D721Med (cell line): ENCODE results near the gene MRPS14.
"Not testable (repeated sequence)": the region's sequence is repeated elsewhere in the genome, so short reads cannot be mapped to it uniquely, and the experiment has no call there.

ENCODE experiments used
- DNase-seq: peaks from one replicate; pipeline ENCODE4 v3.0.0; 2011; ENCODE audit warnings: low spot score; ENCODE audit not compliant: insufficient read length
- FAIRE-seq: peaks from 2 replicates; lab custom pipeline; 2011; peaks lifted over from hg19 to GRCh38; lab: Jason Lieb, UNC
- TF ChIP-seq, protein P1 (sequence below): IDR thresholded peaks from 2 replicates; pipeline ENCODE4 v1.5.1; 2012; ENCODE audit warnings: mild to moderate bottlenecking, control low read depth; ENCODE audit not compliant: insufficient read depth; ENCODE audit errors: missing control alignments

MRPS14 gene

DNA sequence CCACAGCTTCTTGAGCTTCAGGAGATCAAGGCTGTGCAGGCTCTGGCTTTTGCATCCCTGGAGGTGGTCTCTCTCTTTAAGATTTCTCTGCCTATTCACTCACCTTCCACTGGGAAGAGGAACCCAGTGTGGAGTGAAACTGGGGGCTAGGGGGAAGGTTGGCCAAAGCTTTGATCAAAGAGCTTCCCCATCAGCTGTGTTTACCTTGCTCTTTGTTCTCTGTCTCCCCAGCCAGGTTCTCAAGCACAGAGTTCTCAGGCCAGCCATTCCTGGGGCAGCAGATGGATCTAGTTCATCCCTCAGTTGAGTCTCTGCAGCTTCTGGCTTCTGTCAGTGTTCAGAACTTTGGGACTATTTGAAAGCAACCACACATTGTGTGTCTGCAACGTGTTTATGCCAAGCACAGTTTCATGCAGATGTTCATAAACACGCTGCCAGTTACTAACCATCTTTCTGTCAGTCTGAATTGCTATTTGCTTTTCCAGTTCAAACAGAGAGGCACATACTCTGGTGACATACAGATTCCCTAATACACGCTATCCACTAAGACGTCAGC, 17.2 kb upstream of the MRPS14 start:
- FAIRE-seq = no peak
- TF ChIP-seq, protein P1, sequence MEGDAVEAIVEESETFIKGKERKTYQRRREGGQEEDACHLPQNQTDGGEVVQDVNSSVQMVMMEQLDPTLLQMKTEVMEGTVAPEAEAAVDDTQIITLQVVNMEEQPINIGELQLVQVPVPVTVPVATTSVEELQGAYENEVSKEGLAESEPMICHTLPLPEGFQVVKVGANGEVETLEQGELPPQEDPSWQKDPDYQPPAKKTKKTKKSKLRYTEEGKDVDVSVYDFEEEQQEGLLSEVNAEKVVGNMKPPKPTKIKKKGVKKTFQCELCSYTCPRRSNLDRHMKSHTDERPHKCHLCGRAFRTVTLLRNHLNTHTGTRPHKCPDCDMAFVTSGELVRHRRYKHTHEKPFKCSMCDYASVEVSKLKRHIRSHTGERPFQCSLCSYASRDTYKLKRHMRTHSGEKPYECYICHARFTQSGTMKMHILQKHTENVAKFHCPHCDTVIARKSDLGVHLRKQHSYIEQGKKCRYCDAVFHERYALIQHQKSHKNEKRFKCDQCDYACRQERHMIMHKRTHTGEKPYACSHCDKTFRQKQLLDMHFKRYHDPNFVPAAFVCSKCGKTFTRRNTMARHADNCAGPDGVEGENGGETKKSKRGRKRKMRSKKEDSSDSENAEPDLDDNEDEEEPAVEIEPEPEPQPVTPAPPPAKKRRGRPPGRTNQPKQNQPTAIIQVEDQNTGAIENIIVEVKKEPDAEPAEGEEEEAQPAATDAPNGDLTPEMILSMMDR = no peak
- no peak for DNase-seq

DNA sequence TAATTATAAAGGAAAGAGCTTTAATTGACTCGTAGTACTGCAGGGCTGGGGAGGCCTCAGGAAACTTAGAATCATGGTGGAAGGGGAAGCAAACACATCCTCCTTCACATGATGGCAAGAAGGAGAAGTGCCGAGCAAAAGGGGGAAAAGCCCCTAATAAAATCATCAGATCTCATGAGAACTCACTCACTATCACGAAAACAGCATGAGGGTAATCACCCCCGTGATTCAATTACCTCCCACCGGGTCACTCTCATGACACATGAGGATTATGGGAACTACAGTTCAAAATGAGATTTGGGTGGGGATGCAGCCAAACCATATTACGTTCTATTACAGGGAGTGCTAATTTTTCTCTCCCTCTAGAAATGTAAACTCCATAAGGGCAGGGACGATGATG, 14.2 kb upstream of the MRPS14 start:
- FAIRE-seq (no peak), DNase-seq (no peak)
- TF ChIP-seq, protein P1 = no peak

DNA sequence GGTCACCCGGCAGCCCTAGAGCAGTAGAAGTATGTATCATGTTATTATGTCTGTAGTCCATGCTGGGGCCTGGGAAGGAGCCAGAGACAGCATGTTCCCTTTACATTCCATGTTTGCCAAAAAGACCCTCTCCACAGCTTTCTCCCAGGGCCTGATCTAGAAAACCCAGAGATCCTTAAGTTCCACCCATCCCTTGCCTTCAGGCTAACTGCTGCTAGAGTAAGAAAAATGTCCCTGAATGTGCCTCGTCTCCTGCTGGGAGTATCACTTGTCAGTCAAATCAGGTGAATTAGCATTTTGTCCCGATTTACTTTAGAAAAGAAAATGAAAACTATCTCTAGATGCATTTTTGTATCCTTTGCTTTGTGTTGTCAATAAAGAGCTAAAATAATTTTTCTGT, 13.3 kb upstream of the MRPS14 start:
- TF ChIP-seq, protein P1 = no peak
- FAIRE-seq (no peak), DNase-seq (no peak)

DNA sequence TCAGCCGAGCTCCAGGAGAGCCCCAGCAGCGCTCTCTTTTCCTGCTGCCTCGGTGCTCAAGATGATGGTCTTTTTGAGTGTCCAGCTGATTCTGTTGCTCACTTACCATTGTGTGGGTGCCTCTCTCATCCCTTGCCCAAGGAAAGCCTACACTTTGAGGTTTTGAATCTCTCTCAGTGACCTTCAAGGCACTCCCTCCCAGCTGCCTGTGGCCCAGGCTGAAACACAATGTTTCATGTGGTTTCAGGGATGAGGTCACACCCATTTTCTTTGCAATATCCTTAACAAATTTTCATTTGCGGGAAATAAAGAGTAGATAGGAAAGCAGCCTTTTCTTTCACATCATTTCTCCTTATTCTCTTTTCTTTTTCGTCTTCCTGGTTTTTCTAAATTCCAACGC, 12.6 kb upstream of the MRPS14 start:
- TF ChIP-seq, protein P1 = no peak
- DNase-seq (no peak), FAIRE-seq (no peak)

DNA sequence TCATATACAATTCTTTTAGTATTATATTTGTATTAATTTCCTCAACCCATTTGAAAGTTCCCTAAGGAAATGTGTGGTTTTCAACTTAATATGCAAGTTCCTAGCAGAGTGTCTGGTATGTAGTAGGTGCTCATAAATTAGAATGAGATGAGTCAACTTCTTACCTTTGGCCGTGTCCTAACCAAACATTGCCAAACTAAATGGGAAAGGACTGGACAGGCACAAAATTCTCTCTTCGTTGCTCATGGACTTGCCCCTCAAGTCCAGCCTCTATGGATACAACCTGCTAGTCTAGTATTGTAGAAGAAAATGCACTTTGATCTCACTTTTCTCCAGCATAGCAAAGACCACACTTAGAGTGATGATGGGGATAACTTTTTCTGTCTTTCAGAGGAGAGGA, 11.6 kb upstream of the MRPS14 start:
- TF ChIP-seq, protein P1 = no peak
- no peak for DNase-seq
- no peak for FAIRE-seq

DNA sequence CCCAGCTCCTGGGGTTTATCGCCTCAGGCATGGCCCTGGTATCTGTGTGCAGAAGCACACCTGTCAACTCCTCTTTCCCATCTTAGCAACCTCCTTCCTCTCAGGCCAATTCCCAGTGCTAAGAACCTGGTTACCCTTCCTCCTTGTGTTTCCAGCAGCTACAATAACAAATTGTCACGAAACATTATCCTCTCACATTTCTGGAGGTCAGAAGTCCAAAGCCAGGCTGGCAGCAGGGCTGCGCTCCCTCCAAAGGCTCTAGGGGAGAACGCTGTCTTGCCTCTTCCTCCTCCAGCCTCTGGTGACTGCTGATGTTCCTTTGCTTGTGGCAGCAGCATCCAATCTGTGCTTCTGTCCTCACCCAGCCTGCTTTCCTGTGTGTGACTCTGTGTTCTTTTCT, 10.7 kb upstream of the MRPS14 start:
- DNase-seq (no peak), FAIRE-seq (no peak)
- TF ChIP-seq, protein P1 = no peak

DNA sequence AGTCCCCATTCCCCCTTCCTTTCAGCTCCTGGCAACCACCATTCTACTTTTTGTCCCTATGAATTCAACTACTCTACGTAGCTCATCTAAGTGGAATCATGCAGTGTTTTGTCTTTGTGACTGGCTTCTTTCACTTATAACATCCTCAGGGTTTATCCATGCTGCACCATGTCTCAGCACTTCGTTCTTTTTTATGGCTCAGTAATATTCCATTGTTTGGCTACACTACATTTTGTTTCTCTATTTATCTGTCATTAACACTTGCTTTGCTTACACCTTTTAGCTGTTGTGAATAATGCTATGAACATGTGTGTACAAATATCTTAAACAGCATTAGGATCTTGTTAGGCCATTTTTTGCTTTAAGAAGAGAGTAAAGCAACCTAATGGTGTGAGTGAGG, 1.5 kb upstream of the MRPS14 start:
- TF ChIP-seq, protein P1 = no peak
- FAIRE-seq (no peak), DNase-seq (no peak)

DNA sequence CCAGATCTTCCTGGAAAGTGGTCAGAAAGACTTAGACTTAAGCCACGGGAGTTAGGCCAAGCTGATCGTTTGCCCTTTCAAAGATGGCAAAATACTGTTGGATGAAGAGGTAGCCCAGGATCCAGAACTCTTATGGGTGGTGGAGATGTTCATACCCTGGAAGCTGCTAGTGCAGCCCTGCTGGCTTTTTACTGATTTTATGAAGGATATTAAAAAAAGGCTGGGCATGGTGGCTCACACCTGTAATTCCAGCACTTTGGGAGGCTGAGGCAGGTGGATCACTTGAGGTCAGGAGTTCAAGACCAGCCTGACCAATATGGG, 657 bp upstream of the MRPS14 start:
- not testable (repeated sequence) for DNase-seq, FAIRE-seq
